HG02852 (cell line): ENCODE measurements around the gene LTB.

Source experiments
- ATAC-seq: cut with Tn5 transposase; IDR thresholded peaks from one replicate; pipeline ENCODE4 v1.9.1; 2021; ENCODE audit warnings: mild to moderate bottlenecking, moderate library complexity; ENCODE audit not compliant: unreplicated experiment

Gene LTB

GRCh38 chr6:31576897-31577578, 5.2 kb downstream of the LTB start:
- ATAC-seq, result no peak

GRCh38 chr6:31575952-31576685, 6.1 kb downstream of the LTB start:
- no peak for ATAC-seq

- ATAC-seq, result no peak
Observed at GRCh38 chr6:31575335-31575901, 6.8 kb downstream of the LTB start, which contains the start of gene TNF. TSS of gene TNF (plus strand) at chr6:31575565. CDS start at chr6:31575742, 177 bp downstream.

GRCh38 chr6:31574106-31575061, 7.8 kb downstream of the LTB start:
- no peak for ATAC-seq

GRCh38 chr6:31573239-31574105, 8.8 kb downstream of the LTB start:
- ATAC-seq, result no peak

GRCh38 chr6:31572041-31572911, 9.9 kb downstream of the LTB start, which contains the start of gene LTA:
TSS of gene LTA (plus strand) at chr6:31572289. CDS start at chr6:31572743, 454 bp downstream.
- ATAC-seq, result no peak

- ATAC-seq, result no peak
Observed at GRCh38 chr6:31569861-31570536, 12.2 kb downstream of the LTB start.

- peak; percentile 54 for ATAC-seq
Observed at GRCh38 chr6:31568537-31568961, 13.7 kb downstream of the LTB start.

- no peak for ATAC-seq
Observed at GRCh38 chr6:31567531-31568370, 14.5 kb downstream of the LTB start.

GRCh38 chr6:31560697-31561058, 21.5 kb downstream of the LTB start:
- ATAC-seq, result no peak

GRCh38 chr6:31559958-31560696, 22.1 kb downstream of the LTB start:
- ATAC-seq, result peak; percentile 52

GRCh38 chr6:31559606-31559957, 22.6 kb downstream of the LTB start:
- ATAC-seq, result no peak

GRCh38 chr6:31558631-31559500, 23.4 kb downstream of the LTB start:
- ATAC-seq, result peak; percentile 33

GRCh38 chr6:31558318-31558625, 24.0 kb downstream of the LTB start:
- ATAC-seq, result no peak

- no peak for ATAC-seq
Observed at GRCh38 chr6:31557443-31558317, 24.5 kb downstream of the LTB start.
